Measurements from ENCODE around the gene SLC17A5. TPM values are rescaled to one million over a fixed set of nuclear protein-coding genes. Genes with fewer than 3 reads are reported as not detected.

SLC17A5 gene
- total and polyA plus RNA-seq, 10 of the 15 experiments (the other 5 are each of a cell fraction or from before 2014, with no cell fraction given), result 2.3 to 7.2 (median 5.0) TPM

- TF ChIP-seq STAT1 (conservative IDR thresholded peaks at IDR 0.05), result no peak
- TF ChIP-seq, protein P1, sequence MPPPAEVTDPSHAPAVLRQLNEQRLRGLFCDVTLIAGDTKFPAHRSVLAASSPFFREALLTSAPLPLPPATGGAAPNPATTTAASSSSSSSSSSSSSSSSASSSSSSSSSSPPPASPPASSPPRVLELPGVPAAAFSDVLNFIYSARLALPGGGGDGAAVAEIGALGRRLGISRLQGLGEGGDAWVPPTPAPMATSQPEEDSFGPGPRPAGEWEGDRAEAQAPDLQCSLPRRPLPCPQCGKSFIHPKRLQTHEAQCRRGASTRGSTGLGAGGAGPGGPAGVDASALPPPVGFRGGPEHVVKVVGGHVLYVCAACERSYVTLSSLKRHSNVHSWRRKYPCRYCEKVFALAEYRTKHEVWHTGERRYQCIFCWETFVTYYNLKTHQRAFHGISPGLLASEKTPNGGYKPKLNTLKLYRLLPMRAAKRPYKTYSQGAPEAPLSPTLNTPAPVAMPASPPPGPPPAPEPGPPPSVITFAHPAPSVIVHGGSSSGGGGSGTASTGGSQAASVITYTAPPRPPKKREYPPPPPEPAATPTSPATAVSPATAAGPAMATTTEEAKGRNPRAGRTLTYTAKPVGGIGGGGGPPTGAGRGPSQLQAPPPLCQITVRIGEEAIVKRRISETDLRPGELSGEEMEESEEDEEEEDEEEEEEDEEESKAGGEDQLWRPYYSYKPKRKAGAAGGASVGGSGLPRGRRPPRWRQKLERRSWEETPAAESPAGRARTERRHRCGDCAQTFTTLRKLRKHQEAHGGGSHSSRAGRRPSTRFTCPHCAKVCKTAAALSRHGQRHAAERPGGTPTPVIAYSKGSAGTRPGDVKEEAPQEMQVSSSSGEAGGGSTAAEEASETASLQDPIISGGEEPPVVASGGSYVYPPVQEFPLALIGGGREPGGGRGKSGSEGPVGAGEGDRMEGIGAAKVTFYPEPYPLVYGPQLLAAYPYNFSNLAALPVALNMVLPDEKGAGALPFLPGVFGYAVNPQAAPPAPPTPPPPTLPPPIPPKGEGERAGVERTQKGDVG (CRISPR knock-in tag; IDR thresholded peaks at IDR 0.05), result no peak
- TF ChIP-seq GABPA (IDR thresholded peaks at IDR 0.05; ENCODE audit: low read depth), result 0 out of 2 replicates have a peak, but pooled peaks have one; percentile 36
- TF ChIP-seq RBBP5 (conservative IDR thresholded peaks at IDR 0.05), result no peak
- TF ChIP-seq CTCF (IDR thresholded peaks at IDR 0.05 in 2 of 3, conservative IDR thresholded peaks at IDR 0.05 in 1 of 3; ENCODE audit: control insufficient read depth in 2 of 3, extremely low read depth in 1 of 3, insufficient read depth in 1 of 3, low read depth in 3 of 3, low read length in 3 of 3), result peak; percentile 42 to 53 (median 46); a peak in 5 of 6 replicates
- no peak for TF ChIP-seq ZZZ3 (IDR thresholded peaks at IDR 0.05; ENCODE audit: control insufficient read depth, insufficient read length, low read depth)
- TF ChIP-seq, protein P2, sequence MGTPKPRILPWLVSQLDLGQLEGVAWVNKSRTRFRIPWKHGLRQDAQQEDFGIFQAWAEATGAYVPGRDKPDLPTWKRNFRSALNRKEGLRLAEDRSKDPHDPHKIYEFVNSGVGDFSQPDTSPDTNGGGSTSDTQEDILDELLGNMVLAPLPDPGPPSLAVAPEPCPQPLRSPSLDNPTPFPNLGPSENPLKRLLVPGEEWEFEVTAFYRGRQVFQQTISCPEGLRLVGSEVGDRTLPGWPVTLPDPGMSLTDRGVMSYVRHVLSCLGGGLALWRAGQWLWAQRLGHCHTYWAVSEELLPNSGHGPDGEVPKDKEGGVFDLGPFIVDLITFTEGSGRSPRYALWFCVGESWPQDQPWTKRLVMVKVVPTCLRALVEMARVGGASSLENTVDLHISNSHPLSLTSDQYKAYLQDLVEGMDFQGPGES (IDR thresholded peaks at IDR 0.05), result no peak
- TF ChIP-seq LARP7 (IDR thresholded peaks at IDR 0.05), result no peak
- TF ChIP-seq BACH1 (IDR thresholded peaks at IDR 0.05; ENCODE audit: borderline replicate concordance), result no peak
- no peak for TF ChIP-seq EGR1 (IDR thresholded peaks at IDR 0.05; ENCODE audit: borderline replicate concordance in 1 of 2, low read depth in 2 of 2, low read length in 2 of 2)
- peak; percentile 75 for TF ChIP-seq NBN (IDR thresholded peaks at IDR 0.05)
- TF ChIP-seq KLF5 (IDR thresholded peaks at IDR 0.05; ENCODE audit: partially characterized antibody), result peak; percentile 40
- TF ChIP-seq MEF2B (IDR thresholded peaks at IDR 0.05; ENCODE audit: partially characterized antibody, poor library complexity, severe bottlenecking), result peak; percentile 68
- TF ChIP-seq PBX3 (IDR thresholded peaks at IDR 0.05; ENCODE audit: insufficient replicate concordance, low read depth, low read length), result no peak
- no peak for TF ChIP-seq SMAD5 (IDR thresholded peaks at IDR 0.05; ENCODE audit: low read depth)
- no peak for TF ChIP-seq NR2C2 (IDR thresholded peaks at IDR 0.05; ENCODE audit: borderline replicate concordance, control insufficient read depth, insufficient read length, low read depth)
- no peak for TF ChIP-seq ZNF24 (IDR thresholded peaks at IDR 0.05)
- no peak for TF ChIP-seq SREBF2 (IDR thresholded peaks at IDR 0.05; ENCODE audit: low read length)
- TF ChIP-seq ZSCAN29 (IDR thresholded peaks at IDR 0.05), result peak; percentile 83
- peak; percentile 62; the same call in 1 of the 2 replicates for TF ChIP-seq EED (IDR thresholded peaks at IDR 0.05; ENCODE audit: low read depth)
- TF ChIP-seq, protein P3, sequence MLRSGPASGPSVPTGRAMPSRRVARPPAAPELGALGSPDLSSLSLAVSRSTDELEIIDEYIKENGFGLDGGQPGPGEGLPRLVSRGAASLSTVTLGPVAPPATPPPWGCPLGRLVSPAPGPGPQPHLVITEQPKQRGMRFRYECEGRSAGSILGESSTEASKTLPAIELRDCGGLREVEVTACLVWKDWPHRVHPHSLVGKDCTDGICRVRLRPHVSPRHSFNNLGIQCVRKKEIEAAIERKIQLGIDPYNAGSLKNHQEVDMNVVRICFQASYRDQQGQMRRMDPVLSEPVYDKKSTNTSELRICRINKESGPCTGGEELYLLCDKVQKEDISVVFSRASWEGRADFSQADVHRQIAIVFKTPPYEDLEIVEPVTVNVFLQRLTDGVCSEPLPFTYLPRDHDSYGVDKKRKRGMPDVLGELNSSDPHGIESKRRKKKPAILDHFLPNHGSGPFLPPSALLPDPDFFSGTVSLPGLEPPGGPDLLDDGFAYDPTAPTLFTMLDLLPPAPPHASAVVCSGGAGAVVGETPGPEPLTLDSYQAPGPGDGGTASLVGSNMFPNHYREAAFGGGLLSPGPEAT (IDR thresholded peaks at IDR 0.05; ENCODE audit: low read depth), result peak; percentile 79
Observed at GRCh38 chr6:73580247-73581149, 73.3 kb downstream of the SLC17A5 start (continued).
